ENCODE results near the gene ISL2. TPM values are rescaled to one million over a fixed set of nuclear protein-coding genes. Genes with fewer than 3 reads are reported as not detected.

Gene ISL2
- total RNA-seq, 4 donors from 2014 or later, result 2.6 to 6.3 (median 3.8) TPM

GRCh38 chr15:76386178-76386577 is 49.6 kb downstream of the ISL2 start:
- WGBS, 2 donors (ENCODE audit: low coverage in 1 of 2), result 94 to 100% methylated on average over 2 of the region's 2 CpGs
- no peaks in the 10 kb centered on the region for H3K27me3 ChIP-seq
- no peak for ATAC-seq

DNA sequence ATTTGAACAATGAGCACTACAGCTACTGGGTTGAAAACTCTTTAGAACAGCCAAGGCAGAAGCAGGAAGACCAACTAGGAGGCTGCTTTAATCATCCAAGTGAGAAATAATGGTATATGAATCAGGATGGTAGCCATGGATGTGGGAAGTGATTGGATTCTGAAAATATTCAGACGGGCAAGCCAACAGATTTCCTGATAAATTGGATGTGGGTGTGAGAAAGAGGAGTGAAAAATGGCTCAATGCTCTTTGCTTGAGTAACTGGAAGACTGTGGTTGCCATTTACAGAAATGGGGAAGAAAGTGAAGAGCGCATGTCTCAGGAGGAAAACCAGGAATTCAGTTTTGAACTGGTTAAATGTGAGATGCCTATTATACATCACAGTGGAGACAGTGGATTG is 50.4 kb downstream of the ISL2 start:
- Histone ChIP-seq H3K4me1 (no peaks in the 10 kb centered on the region), H3K36me3 (peaks cover 0 to 18% of the 10 kb centered on the region in 2 donors), H3K4me3 (no peak overlapping the region), H3K27ac (no peak overlapping the region), H3K27me3 (no peaks in the 10 kb centered on the region), H3K9me3 (no peaks in the 10 kb centered on the region)
- 91 to 100% methylated on average over 2 of the region's 2 CpGs for WGBS, 2 donors (ENCODE audit: low coverage in 1 of 2)
- TF ChIP-seq POLR2A (IDR thresholded peaks at IDR 0.05) (no peak), EP300 (IDR thresholded peaks at IDR 0.05) (no peak), CTCF (IDR thresholded peaks at IDR 0.05) (no peak), POLR2AphosphoS5 (IDR thresholded peaks at IDR 0.05) (no peak)
- no peak for ATAC-seq

More at GRCh38 chr15:76386178-76386577, 49.6 kb downstream of the ISL2 start:
- no peaks in the 10 kb centered on the region for H3K9me3 ChIP-seq
- H3K4me3 ChIP-seq, result no peak overlapping the region
- TF ChIP-seq CTCF (IDR thresholded peaks at IDR 0.05) (no peak), POLR2A (IDR thresholded peaks at IDR 0.05) (no peak), EP300 (IDR thresholded peaks at IDR 0.05) (no peak), POLR2AphosphoS5 (IDR thresholded peaks at IDR 0.05) (no peak)
- H3K4me1 ChIP-seq, result no peaks in the 10 kb centered on the region
- H3K27ac ChIP-seq, result no peak overlapping the region
- peaks cover 0 to 25% of the 10 kb centered on the region in 2 donors for H3K36me3 ChIP-seq

GRCh38 chr15:76390571-76390970 is 54.0 kb downstream of the ISL2 start:
- no peak for ATAC-seq
- Histone ChIP-seq H3K4me1 (no peaks in the 10 kb centered on the region), H3K9me3 (no peaks in the 10 kb centered on the region), H3K27me3 (no peaks in the 10 kb centered on the region), H3K36me3 (peaks cover 0 to 17% of the 10 kb centered on the region in 2 donors), H3K27ac (no peak overlapping the region), H3K4me3 (no peak overlapping the region)
- TF ChIP-seq CTCF (IDR thresholded peaks at IDR 0.05) (no peak), POLR2AphosphoS5 (IDR thresholded peaks at IDR 0.05) (no peak), EP300 (IDR thresholded peaks at IDR 0.05) (no peak), POLR2A (IDR thresholded peaks at IDR 0.05) (no peak)

DNA sequence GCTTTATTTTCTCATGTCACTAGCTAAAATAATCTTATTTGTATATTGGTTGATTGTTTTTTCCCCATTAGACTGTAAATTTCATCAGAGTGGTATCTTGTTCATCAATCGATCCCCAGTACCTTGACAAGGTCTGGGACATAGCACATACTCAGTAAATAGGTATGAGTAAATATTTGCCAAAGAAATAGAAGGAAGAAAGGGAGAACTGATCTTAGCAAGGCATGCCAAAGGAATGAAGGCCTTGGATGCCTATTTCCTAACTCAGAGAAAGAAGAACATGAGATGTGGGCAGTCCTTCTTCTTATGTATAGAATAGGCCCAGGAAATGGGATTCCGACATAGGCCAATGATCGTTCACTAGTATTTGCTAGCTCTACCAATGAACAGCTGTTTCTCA is 54.7 kb downstream of the ISL2 start:
- H3K27ac ChIP-seq, result no peak overlapping the region
- H3K36me3 ChIP-seq, result peaks cover 0 to 17% of the 10 kb centered on the region in 2 donors
- TF ChIP-seq POLR2AphosphoS5 (IDR thresholded peaks at IDR 0.05) (no peak), CTCF (IDR thresholded peaks at IDR 0.05) (no peak), POLR2A (IDR thresholded peaks at IDR 0.05) (no peak), EP300 (IDR thresholded peaks at IDR 0.05) (no peak)
- WGBS, 2 donors (ENCODE audit: low coverage in 1 of 2), result 96 to 100% methylated on average over 3 of the region's 3 CpGs
- no peaks in the 10 kb centered on the region for H3K27me3 ChIP-seq
- H3K9me3 ChIP-seq, result no peaks in the 10 kb centered on the region
- H3K4me1 ChIP-seq, result no peaks in the 10 kb centered on the region
- no peak for ATAC-seq
- H3K4me3 ChIP-seq, result no peak overlapping the region

DNA sequence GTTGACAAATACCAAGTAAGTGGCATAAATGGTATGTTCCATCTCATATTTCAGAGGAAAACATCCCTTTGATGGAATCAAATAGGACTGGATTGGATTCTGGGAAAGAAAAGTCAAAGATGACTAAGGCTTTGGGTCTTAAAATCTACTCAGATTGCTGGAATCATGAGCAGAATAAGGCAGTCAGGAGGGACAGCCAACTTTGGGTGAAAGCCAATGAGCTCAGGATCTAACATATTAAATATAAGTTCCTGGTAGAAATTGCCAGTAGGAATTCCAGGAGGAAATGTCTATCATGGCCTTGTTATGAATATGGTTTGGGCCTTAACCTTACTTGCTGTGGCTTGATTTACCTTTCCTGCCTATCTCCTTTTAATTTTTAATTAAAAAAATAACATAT is 55.3 kb downstream of the ISL2 start:
- H3K9me3 ChIP-seq, result no peaks in the 10 kb centered on the region
- TF ChIP-seq POLR2AphosphoS5 (IDR thresholded peaks at IDR 0.05) (no peak), POLR2A (IDR thresholded peaks at IDR 0.05) (no peak), EP300 (IDR thresholded peaks at IDR 0.05) (no peak)
- ATAC-seq, result no peak
- no peaks in the 10 kb centered on the region for H3K4me1 ChIP-seq
- no peaks in the 10 kb centered on the region for H3K27me3 ChIP-seq
- no peak overlapping the region for H3K27ac ChIP-seq
- H3K4me3 ChIP-seq, result no peak overlapping the region
- H3K36me3 ChIP-seq, result peaks cover 0 to 17% of the 10 kb centered on the region in 2 donors

Other genes with a start within 250 kb of the ISL2 start
- gene ETFA, start 25.3 kb upstream of the ISL2 start, total RNA-seq, result 100 to 1,000 TPM; 113 to 168 (median 137) TPM

Measured in gastroesophageal sphincter (tissue), 4 donors.